Measurements from ENCODE around the gene TMEM186.
"Not testable (repeated sequence)": the region's sequence is repeated elsewhere in the genome, so short reads cannot be mapped to it uniquely, and the experiment has no call there.

The TMEM186 gene

GRCh38 chr16:8768283-8768682 is 29.2 kb downstream of the TMEM186 start:
- no peak for DNase-seq

GRCh38 chr16:8767176-8767575 is 30.3 kb downstream of the TMEM186 start:
- DNase-seq = no peak

GRCh38 chr16:8764525-8765250 is 32.8 kb downstream of the TMEM186 start:
- no peak for DNase-seq

GRCh38 chr16:8763899-8764298 is 33.5 kb downstream of the TMEM186 start:
- no peak for DNase-seq

- DNase-seq = no peak
These were observed 34.4 kb downstream of the TMEM186 start for GRCh38 chr16:8763083-8763482.

GRCh38 chr16:8762254-8762653 is 35.2 kb downstream of the TMEM186 start:
- no peak for DNase-seq

- DNase-seq = no peak
These were observed 36.4 kb downstream of the TMEM186 start for GRCh38 chr16:8761078-8761477.

- DNase-seq = no peak
These were observed 37.4 kb downstream of the TMEM186 start for GRCh38 chr16:8760021-8760420.

GRCh38 chr16:8758022-8758421 is 39.4 kb downstream of the TMEM186 start:
- no peak for DNase-seq

GRCh38 chr16:8756755-8757154 is 40.7 kb downstream of the TMEM186 start:
- peak; percentile 26 for DNase-seq

GRCh38 chr16:8753416-8754054 is 43.9 kb downstream of the TMEM186 start:
- DNase-seq = no peak

GRCh38 chr16:8752706-8753105 is 44.7 kb downstream of the TMEM186 start:
- DNase-seq = no peak

- no peak for DNase-seq
These were observed 45.7 kb downstream of the TMEM186 start for GRCh38 chr16:8751481-8752311.

GRCh38 chr16:8748944-8749343 is 48.5 kb downstream of the TMEM186 start:
- DNase-seq = not testable (repeated sequence)
